Measurements from ENCODE around the gene ANAPC13.

ANAPC13 gene

GRCh38 chr3:134526319-134526718 is 40.5 kb upstream of the ANAPC13 start:
- TF ChIP-seq NFRKB (IDR thresholded peaks at IDR 0.05): no peak
- TF ChIP-seq SUZ12 (IDR thresholded peaks at IDR 0.05): no peak
- ChIA-PET CTCF (no interaction called here), POLR2A (no interaction called here)
- DNase-seq (ENCODE audit: extremely low spot score): no peak

- ChIA-PET POLR2A (no interaction called here), CTCF (no interaction called here)
- no peak for TF ChIP-seq HDGF (IDR thresholded peaks at IDR 0.05; ENCODE audit: borderline replicate concordance)
- no peak for TF ChIP-seq FOXA1 (IDR thresholded peaks at IDR 0.05)
- TF ChIP-seq BHLHE40 (IDR thresholded peaks at IDR 0.05; ENCODE audit: borderline replicate concordance): no peak
- TF ChIP-seq L3MBTL2 (conservative IDR thresholded peaks at IDR 0.05): no peak
- TF ChIP-seq PKNOX1 (IDR thresholded peaks at IDR 0.05): no peak
- TF ChIP-seq CTBP1 (IDR thresholded peaks at IDR 0.05; ENCODE audit: borderline replicate concordance): no peak
- DNase-seq (ENCODE audit: extremely low spot score): no peak
These were observed 39.5 kb upstream of the ANAPC13 start for GRCh38 chr3:134525293-134525692.

- DNase-seq (ENCODE audit: extremely low spot score): no peak
- ChIA-PET CTCF (no interaction called here), POLR2A (no interaction called here)
- TF ChIP-seq NFRKB (IDR thresholded peaks at IDR 0.05) (no peak), ELF4 (IDR thresholded peaks at IDR 0.05) (no peak), SP1 (IDR thresholded peaks at IDR 0.05) (no peak), L3MBTL2 (conservative IDR thresholded peaks at IDR 0.05) (no peak), LEF1 (IDR thresholded peaks at IDR 0.05; ENCODE audit: borderline replicate concordance) (no peak), FOXM1 (IDR thresholded peaks at IDR 0.05; ENCODE audit: borderline replicate concordance) (no peak), SUZ12 (IDR thresholded peaks at IDR 0.05) (no peak), HDGF (IDR thresholded peaks at IDR 0.05; ENCODE audit: borderline replicate concordance) (no peak), BHLHE40 (IDR thresholded peaks at IDR 0.05; ENCODE audit: borderline replicate concordance) (no peak), FOXA1 (IDR thresholded peaks at IDR 0.05) (no peak), PKNOX1 (IDR thresholded peaks at IDR 0.05) (no peak), ZNF384 (IDR thresholded peaks at IDR 0.05) (no peak), TARDBP (IDR thresholded peaks at IDR 0.05) (no peak), ARNT (IDR thresholded peaks at IDR 0.05) (no peak)
These were observed 36.8 kb upstream of the ANAPC13 start for GRCh38 chr3:134522541-134522940.

GRCh38 chr3:134517791-134518190 is 32.0 kb upstream of the ANAPC13 start:
- DNase-seq (ENCODE audit: extremely low spot score): no peak
- no peak for TF ChIP-seq BHLHE40 (IDR thresholded peaks at IDR 0.05; ENCODE audit: borderline replicate concordance)
- TF ChIP-seq ARNT (IDR thresholded peaks at IDR 0.05): no peak
- no peak for TF ChIP-seq HDGF (IDR thresholded peaks at IDR 0.05; ENCODE audit: borderline replicate concordance)
- no peak for TF ChIP-seq FOXK2 (IDR thresholded peaks at IDR 0.05)
- no peak for TF ChIP-seq ELF4 (IDR thresholded peaks at IDR 0.05)
- TF ChIP-seq SUZ12 (IDR thresholded peaks at IDR 0.05): no peak
- TF ChIP-seq FOXA1 (IDR thresholded peaks at IDR 0.05): no peak
- ChIA-PET CTCF (no interaction called here), POLR2A (no interaction called here)

GRCh38 chr3:134516905-134517304 is 31.1 kb upstream of the ANAPC13 start:
- ChIA-PET CTCF (no interaction called here), POLR2A (no interaction called here)
- no peak for DNase-seq (ENCODE audit: extremely low spot score)
- TF ChIP-seq SP1 (IDR thresholded peaks at IDR 0.05) (no peak), NFRKB (IDR thresholded peaks at IDR 0.05) (no peak), ARNT (IDR thresholded peaks at IDR 0.05) (no peak)

- ChIA-PET POLR2A (no interaction called here), CTCF (no interaction called here)
- no peak for TF ChIP-seq TARDBP (IDR thresholded peaks at IDR 0.05)
- TF ChIP-seq PKNOX1 (IDR thresholded peaks at IDR 0.05): no peak
- no peak for TF ChIP-seq SP1 (IDR thresholded peaks at IDR 0.05)
- TF ChIP-seq FOXK2 (IDR thresholded peaks at IDR 0.05): no peak
- TF ChIP-seq ELF4 (IDR thresholded peaks at IDR 0.05): no peak
- no peak for TF ChIP-seq L3MBTL2 (conservative IDR thresholded peaks at IDR 0.05)
- TF ChIP-seq LEF1 (IDR thresholded peaks at IDR 0.05; ENCODE audit: borderline replicate concordance): no peak
- TF ChIP-seq CTBP1 (IDR thresholded peaks at IDR 0.05; ENCODE audit: borderline replicate concordance): no peak
- TF ChIP-seq ZNF384 (IDR thresholded peaks at IDR 0.05): no peak
- no peak for TF ChIP-seq HDGF (IDR thresholded peaks at IDR 0.05; ENCODE audit: borderline replicate concordance)
- no peak for TF ChIP-seq ARNT (IDR thresholded peaks at IDR 0.05)
- no peak for DNase-seq (ENCODE audit: extremely low spot score)
These were observed 25.7 kb upstream of the ANAPC13 start for GRCh38 chr3:134511500-134511899.

- POLR2A ChIA-PET: no interaction called here
- TF ChIP-seq PKNOX1 (IDR thresholded peaks at IDR 0.05): no peak
- DNase-seq (ENCODE audit: extremely low spot score): no peak
- CTCF ChIA-PET: no interaction called here
These were observed 19.7 kb upstream of the ANAPC13 start for GRCh38 chr3:134505485-134505884.
